Stimulated activated CD8-positive, alpha-beta memory T cell treated with anti-CD3 and anti-CD28 coated beads, Interleukin-12 subunit alpha, Interleukin-12 subunit beta, amount 100 ng/mL, for 4 hours (primary cell): ENCODE data around the gene MTA3.

Source experiments
- DNase-seq: peaks from one replicate; pipeline ENCODE4 v3.0.0-alpha.2; 2020; ENCODE audit warnings: low read depth

Gene MTA3

GRCh38 chr2:42787424-42787787 lies 219.0 kb downstream of the MTA3 start:
- DNase-seq = no peak

- DNase-seq = no peak
Observed at GRCh38 chr2:42787788-42788477, 219.5 kb downstream of the MTA3 start.

- DNase-seq = no peak
Observed at GRCh38 chr2:42788478-42788793, 220.0 kb downstream of the MTA3 start.

- DNase-seq = no peak
Observed at GRCh38 chr2:42788882-42789281, 220.4 kb downstream of the MTA3 start.

- no peak for DNase-seq
Observed at GRCh38 chr2:42789751-42790150, 221.3 kb downstream of the MTA3 start.

GRCh38 chr2:42791606-42792005 lies 223.2 kb downstream of the MTA3 start:
- DNase-seq = no peak

- DNase-seq = no peak
Observed at GRCh38 chr2:42792087-42792582, 223.7 kb downstream of the MTA3 start.

GRCh38 chr2:42792583-42793333 lies 224.3 kb downstream of the MTA3 start, which contains the start of gene HAAO:
Gene HAAO (minus strand): TSS chr2:42792583. CDS start chr2:42792536, 47 bp downstream.
- no peak for DNase-seq

GRCh38 chr2:42793334-42794270 lies 225.2 kb downstream of the MTA3 start:
- DNase-seq = no peak

GRCh38 chr2:42794271-42795046 lies 226.0 kb downstream of the MTA3 start:
- no peak for DNase-seq

GRCh38 chr2:42795275-42795674 lies 226.8 kb downstream of the MTA3 start:
- no peak for DNase-seq

GRCh38 chr2:42795841-42796301 lies 227.4 kb downstream of the MTA3 start:
- no peak for DNase-seq

GRCh38 chr2:42796427-42797248 lies 228.2 kb downstream of the MTA3 start:
- DNase-seq = no peak

- DNase-seq = no peak
Observed at GRCh38 chr2:42797281-42797680, 228.8 kb downstream of the MTA3 start.

- DNase-seq = no peak
Observed at GRCh38 chr2:42799881-42800280, 231.4 kb downstream of the MTA3 start.

- no peak for DNase-seq
Observed at GRCh38 chr2:42800461-42800962, 232.1 kb downstream of the MTA3 start.

GRCh38 chr2:42800981-42801380 lies 232.5 kb downstream of the MTA3 start:
- DNase-seq = no peak

- DNase-seq = no peak
Observed at GRCh38 chr2:42801381-42801780, 232.9 kb downstream of the MTA3 start.

- DNase-seq = no peak
Observed at GRCh38 chr2:42802150-42802549, 233.7 kb downstream of the MTA3 start.

- no peak for DNase-seq
Observed at GRCh38 chr2:42804338-42804737, 235.9 kb downstream of the MTA3 start.
